ENCODE results near the gene EYS. TPM values are rescaled to one million over a fixed set of nuclear protein-coding genes. Genes with fewer than 3 reads are reported as not detected.
"Not testable (repeated sequence)": the region's sequence is repeated elsewhere in the genome, so short reads cannot be mapped to it uniquely, and the experiment has no call there.

The EYS gene
- total RNA-seq, 4 donors from 2014 or later = 0.15 TPM; not detected in 3

GRCh38 chr6:64482631-64483030, 1224.4 kb downstream of the EYS start:
- Histone ChIP-seq H3K27me3 (no peaks in the 10 kb centered on the region), H3K4me1 (no peaks in the 10 kb centered on the region), H3K36me3 (no peaks in the 10 kb centered on the region), H3K4me3 (no peak overlapping the region), H3K27ac (no peak overlapping the region), H3K9me3 (no peaks in the 10 kb centered on the region)
- TF ChIP-seq CTCF (IDR thresholded peaks at IDR 0.05) (no peak), EP300 (IDR thresholded peaks at IDR 0.05) (no peak), POLR2A (IDR thresholded peaks at IDR 0.05) (no peak), POLR2AphosphoS5 (IDR thresholded peaks at IDR 0.05) (no peak)
- no peak for ATAC-seq
- WGBS, 2 donors (ENCODE audit: low coverage in 1 of 2) = 65 to 68% methylated on average over 2 of the region's 2 CpGs

- Histone ChIP-seq H3K4me1 (no peaks in the 10 kb centered on the region), H3K27me3 (no peaks in the 10 kb centered on the region), H3K9me3 (no peaks in the 10 kb centered on the region), H3K27ac (no peak overlapping the region), H3K36me3 (no peaks in the 10 kb centered on the region), H3K4me3 (no peak overlapping the region)
- no peak for TF ChIP-seq EP300 (IDR thresholded peaks at IDR 0.05)
- TF ChIP-seq CTCF (IDR thresholded peaks at IDR 0.05) = no peak
- no peak for TF ChIP-seq POLR2AphosphoS5 (IDR thresholded peaks at IDR 0.05)
- TF ChIP-seq POLR2A (IDR thresholded peaks at IDR 0.05) = no peak
- ATAC-seq = no peak
- 78 to 92% methylated on average over 1 of the region's 1 CpG for WGBS, 2 donors (ENCODE audit: low coverage in 1 of 2)
Observed at GRCh38 chr6:64479134-64479533, 1227.9 kb downstream of the EYS start.

DNA sequence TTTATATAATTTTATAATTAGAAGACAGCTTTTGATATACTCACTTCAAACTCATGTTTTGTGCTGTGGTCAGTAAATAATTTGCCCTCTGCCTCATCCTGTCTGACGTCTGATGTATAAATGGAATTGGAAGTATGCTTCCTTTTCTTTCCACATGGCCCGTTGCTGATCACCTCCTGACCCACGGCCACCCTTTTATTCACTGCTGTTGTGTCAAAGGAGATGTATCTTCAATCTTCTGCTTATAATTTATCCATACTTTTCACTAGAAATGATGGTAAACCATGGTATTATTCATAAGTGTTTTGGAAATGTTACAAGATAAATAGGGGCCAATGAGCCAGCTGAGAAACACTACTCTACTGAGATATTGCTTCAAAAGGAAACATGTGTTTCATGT, 1229.6 kb downstream of the EYS start:
- H3K4me1 ChIP-seq = no peaks in the 10 kb centered on the region
- H3K4me3 ChIP-seq = no peak overlapping the region
- H3K36me3 ChIP-seq = no peaks in the 10 kb centered on the region
- no peak for ATAC-seq
- TF ChIP-seq EP300 (IDR thresholded peaks at IDR 0.05) (no peak), CTCF (IDR thresholded peaks at IDR 0.05) (no peak), POLR2A (IDR thresholded peaks at IDR 0.05) (no peak), POLR2AphosphoS5 (IDR thresholded peaks at IDR 0.05) (no peak)
- H3K27me3 ChIP-seq = no peaks in the 10 kb centered on the region
- no peaks in the 10 kb centered on the region for H3K9me3 ChIP-seq
- WGBS, 2 donors (ENCODE audit: low coverage in 1 of 2) = 54 to 56% methylated on average over 3 of the region's 3 CpGs
- no peak overlapping the region for H3K27ac ChIP-seq

- Histone ChIP-seq H3K4me3 (no peak overlapping the region), H3K4me1 (no peaks in the 10 kb centered on the region), H3K9me3 (no peaks in the 10 kb centered on the region), H3K27me3 (no peaks in the 10 kb centered on the region), H3K27ac (no peak overlapping the region), H3K36me3 (no peaks in the 10 kb centered on the region)
- WGBS, 2 donors (ENCODE audit: low coverage in 1 of 2) = 44 to 66% methylated on average over 2 of the region's 2 CpGs
- no peak for TF ChIP-seq POLR2AphosphoS5 (IDR thresholded peaks at IDR 0.05)
- TF ChIP-seq EP300 (IDR thresholded peaks at IDR 0.05) = no peak
- no peak for TF ChIP-seq POLR2A (IDR thresholded peaks at IDR 0.05)
- no peak for TF ChIP-seq CTCF (IDR thresholded peaks at IDR 0.05)
- ATAC-seq = no peak
Observed at GRCh38 chr6:64476935-64477334, 1230.1 kb downstream of the EYS start.

DNA sequence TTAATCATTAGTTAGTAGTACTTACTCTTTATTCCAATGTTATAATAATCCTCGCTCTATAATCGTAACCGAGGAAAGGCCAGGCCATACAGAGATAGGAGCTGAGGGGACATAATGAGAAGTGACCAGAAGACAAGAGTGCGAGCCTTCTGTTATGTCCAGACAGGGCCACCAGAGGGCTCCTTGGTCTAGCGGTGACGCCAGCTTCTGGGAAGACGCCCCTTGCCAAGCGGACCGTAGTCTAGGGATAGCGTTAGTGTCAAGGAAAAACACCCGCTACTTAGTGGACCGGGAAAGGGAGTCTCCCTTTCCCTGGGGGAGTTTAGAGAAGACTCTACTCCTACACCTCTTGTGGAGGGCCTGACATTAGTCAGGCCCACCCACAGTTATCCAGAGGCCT, 1237.6 kb downstream of the EYS start:
- not testable (repeated sequence) for H3K4me3 ChIP-seq
- WGBS, 2 donors (ENCODE audit: low coverage in 1 of 2) = 79 to 100% methylated on average over 5 to 11 of the region's 12 CpGs

More for the DNA sequence above, 1237.6 kb downstream of the EYS start:
- not testable (repeated sequence) for H3K36me3 ChIP-seq, H3K27ac ChIP-seq, H3K27me3 ChIP-seq, H3K4me1 ChIP-seq, ATAC-seq
- peaks cover 0 to 16% (median 0%) of the 10 kb centered on the region in 3 donors for H3K9me3 ChIP-seq

All from gastroesophageal sphincter (tissue), 4 donors.